A673 (cell line): ENCODE measurements around the gene RIC1. TPM values are rescaled to one million over a fixed set of nuclear protein-coding genes. Genes with fewer than 3 reads are reported as not detected.

Experiments used
- BruUV-seq: library from RNA; stranded (reverse); fragments of 400-500 nt; replicated peaks from 2 replicates; lab custom pipeline; 2021; lab: Mats Ljungman, UMichigan
- CTCF ChIA-PET: fragments of 300-600 bp; sonication (Branson Sonifier 250); formaldehyde crosslinking; loops from one replicate; lab custom pipeline; 2022; ENCODE audit warnings: antibody characterized with exemption; lab: Charles Lee
- POLR2A ChIA-PET: fragments of 300-600 bp; sonication (Branson Sonifier 250); formaldehyde crosslinking; loops from one replicate; lab custom pipeline; 2022; ENCODE audit warnings: antibody characterized with exemption; ENCODE audit not compliant: low non-redundant PET; lab: Charles Lee
- DNase-seq: peaks from one replicate; pipeline ENCODE4 v3.0.0-alpha.2; 2015; ENCODE audit warnings: low spot score
- H3K27ac ChIP-seq: fragments of 200-600 bp; sonication (generic); 2 replicates; pipeline ENCODE4 v1.5.1; 2016; ENCODE audit warnings: mixed run types, low read depth, mild to moderate bottlenecking, mixed read lengths, antibody characterized with exemption, low read length; ENCODE audit not compliant: poor library complexity, severe bottlenecking
- H3K27me3 ChIP-seq: fragments of 200-600 bp; sonication (generic); replicated peaks from 2 replicates; pipeline ENCODE4 v1.6.1; 2017; ENCODE audit warnings: mixed run types, low read depth, mild to moderate bottlenecking, mixed read lengths, antibody characterized with exemption, low read length; ENCODE audit not compliant: insufficient read depth, poor library complexity
- H3K36me3 ChIP-seq: fragments of 200-600 bp; sonication (generic); 2 replicates; pipeline ENCODE4 v1.6.1; 2016; ENCODE audit warnings: mixed run types, mild to moderate bottlenecking, mixed read lengths, antibody characterized with exemption, low read length; ENCODE audit not compliant: insufficient read depth, poor library complexity, severe bottlenecking
- H3K4me1 ChIP-seq: fragments of 200-600 bp; sonication (generic); 2 replicates; pipeline ENCODE4 v1.6.1; 2017; ENCODE audit warnings: mixed run types, mild to moderate bottlenecking, mixed read lengths, antibody characterized with exemption, low read length; ENCODE audit not compliant: insufficient read depth, poor library complexity, severe bottlenecking
- H3K4me3 ChIP-seq: fragments of 200-600 bp; sonication (generic); 2 replicates; pipeline ENCODE4 v1.5.1; 2016; ENCODE audit warnings: low read depth, mixed run types, mild to moderate bottlenecking, mixed read lengths, low read length; ENCODE audit not compliant: poor library complexity, severe bottlenecking
- H3K9me3 ChIP-seq: fragments of 200-600 bp; sonication (generic); 2 replicates; pipeline ENCODE4 v1.6.1; 2016; ENCODE audit warnings: mixed run types, low read depth, mild to moderate bottlenecking, mixed read lengths, antibody characterized with exemption, low read length; ENCODE audit not compliant: poor library complexity, severe bottlenecking
- CTCF ChIP-seq: fragments of 300-800, 200-600 bp; sonication (generic); conservative IDR thresholded peaks from 2 replicates; pipeline ENCODE4 v1.5.1; 2017; ENCODE audit warnings: low read depth, mild to moderate bottlenecking, antibody characterized with exemption, low read length, moderate library complexity, mixed read lengths
- EZH2 ChIP-seq: fragments of 200-600 bp; sonication (generic); IDR thresholded peaks from 2 replicates; pipeline ENCODE4 v1.6.1; 2017; ENCODE audit warnings: borderline replicate concordance, low read depth, mild to moderate bottlenecking, mixed read lengths, antibody characterized with exemption, low read length; ENCODE audit not compliant: poor library complexity, severe bottlenecking
- intact Hi-C: fragments of 100-400 bp; cut with micrococcal nuclease; formaldehyde crosslinking; loops from one replicate; pipeline ENCODE4 v1.10.0; 2022; ENCODE audit not compliant: unreplicated experiment
- total RNA-seq: library from RNA; stranded (reverse); gene quantifications from 2 replicates; pipeline ENCODE4 v1.2.3, GENCODE V29; 2021

Gene RIC1
- total RNA-seq, 1 experiment from 2014 or later = 23.3 TPM

- POLR2A ChIA-PET = interaction anchor here (0.7 kb wide), 1 partner anchor 29 kb away, joined by 3 read pairs; no protein-coding TSS in a partner anchor
These were observed 172.2 kb downstream of the RIC1 start for GRCh38 chr9:5800969-5801738.

GRCh38 chr9:5801739-5802113 is 172.8 kb downstream of the RIC1 start:
- BruUV-seq = no TSS peak
- DNase-seq = no peak
- CTCF ChIA-PET = no interaction called here
- H3K27me3 ChIP-seq = no peaks in the 10 kb centered on the region
- intact Hi-C loops = no loop called here
- POLR2A ChIA-PET = interaction anchor here (0.7 kb wide), 1 partner anchor 29 kb away, joined by 3 read pairs; no protein-coding TSS in a partner anchor
- H3K27ac ChIP-seq = no peak overlapping the region
- H3K9me3 ChIP-seq = no peaks in the 10 kb centered on the region
- H3K36me3 ChIP-seq = no peaks in the 10 kb centered on the region
- no peak overlapping the region for H3K4me3 ChIP-seq
- H3K4me1 ChIP-seq = no peaks in the 10 kb centered on the region
- TF ChIP-seq CTCF = no peak
- TF ChIP-seq EZH2 = no peak

More at GRCh38 chr9:5800969-5801738, 172.2 kb downstream of the RIC1 start:
- no peak for TF ChIP-seq CTCF
- TF ChIP-seq EZH2 = no peak
- intact Hi-C loops = no loop called here
- DNase-seq = peak; percentile 5
- CTCF ChIA-PET = no interaction called here
- no peaks in the 10 kb centered on the region for H3K36me3 ChIP-seq
- H3K4me3 ChIP-seq = no peak overlapping the region
- BruUV-seq = no TSS peak
- H3K9me3 ChIP-seq = no peaks in the 10 kb centered on the region
- H3K4me1 ChIP-seq = no peaks in the 10 kb centered on the region
- no peak overlapping the region for H3K27ac ChIP-seq
- no peaks in the 10 kb centered on the region for H3K27me3 ChIP-seq

- Histone ChIP-seq H3K4me3 (no peak overlapping the region), H3K27me3 (no peaks in the 10 kb centered on the region), H3K9me3 (no peaks in the 10 kb centered on the region), H3K4me1 (no peaks in the 10 kb centered on the region), H3K27ac (no peak overlapping the region), H3K36me3 (no peaks in the 10 kb centered on the region)
- POLR2A ChIA-PET = no interaction called here
- no peak for DNase-seq
- TF ChIP-seq CTCF (no peak), EZH2 (no peak)
- no TSS peak for BruUV-seq
- intact Hi-C loops = no loop called here
- CTCF ChIA-PET = no interaction called here
These were observed 176.6 kb downstream of the RIC1 start for GRCh38 chr9:5805478-5805877.
